Immature natural killer cell (primary cell): ENCODE data around the gene PPHLN1. TPM values are rescaled to one million over a fixed set of nuclear protein-coding genes. Genes with fewer than 3 reads are reported as not detected.

Experiments
- DNase-seq, 3 donors: peaks; one replicate each; pipeline ENCODE4 v3.0.0; 2022; ENCODE audit warnings: mixed read lengths in 1 of 3
- H3K27ac Mint-ChIP-seq, 6 donors: one replicate each; pipeline ENCODE4 v1.8.0; 2020; ENCODE audit warnings: mixed read lengths in 6 of 6, mild to moderate bottlenecking in 5 of 6, inconsistent platforms in 4 of 6, moderate library complexity in 3 of 6
- H3K27me3 Mint-ChIP-seq, 3 donors: one replicate each; pipeline ENCODE4 v1.8.0; 2020 to 2021; ENCODE audit warnings: low read depth in 3 of 3, mild to moderate bottlenecking in 3 of 3, mixed read lengths in 3 of 3, moderate library complexity in 3 of 3, inconsistent platforms in 1 of 3
- H3K36me3 Mint-ChIP-seq, 3 donors: one replicate each; pipeline ENCODE4 v1.8.0; 2020; ENCODE audit warnings: mixed read lengths in 3 of 3, inconsistent platforms in 2 of 3, mild to moderate bottlenecking in 2 of 3
- H3K4me1 Mint-ChIP-seq, 2 donors: one replicate each; pipeline ENCODE4 v1.8.0; 2020; ENCODE audit warnings: inconsistent platforms in 2 of 2, mild to moderate bottlenecking in 2 of 2, mixed read lengths in 2 of 2, moderate library complexity in 1 of 2
- H3K4me3 Mint-ChIP-seq, 5 donors: one replicate each; pipeline ENCODE4 v1.8.0; 2020; ENCODE audit warnings: mild to moderate bottlenecking in 5 of 5, mixed read lengths in 5 of 5, inconsistent platforms in 3 of 5, moderate library complexity in 3 of 5
- H3K9me3 Mint-ChIP-seq, 6 donors: one replicate each; pipeline ENCODE4 v1.8.0; 2020; ENCODE audit warnings: mild to moderate bottlenecking in 6 of 6, mixed read lengths in 6 of 6, inconsistent platforms in 4 of 6, moderate library complexity in 3 of 6
- polyA plus RNA-seq, 3 donors: library from polyadenylated mRNA; unstranded; fragments of 300-500 nt; fragmentation: Illumina TruSeq; gene quantifications; one replicate each; pipeline ENCODE4 v1.2.3, GENCODE V29; 2021

PPHLN1 gene, protein sequence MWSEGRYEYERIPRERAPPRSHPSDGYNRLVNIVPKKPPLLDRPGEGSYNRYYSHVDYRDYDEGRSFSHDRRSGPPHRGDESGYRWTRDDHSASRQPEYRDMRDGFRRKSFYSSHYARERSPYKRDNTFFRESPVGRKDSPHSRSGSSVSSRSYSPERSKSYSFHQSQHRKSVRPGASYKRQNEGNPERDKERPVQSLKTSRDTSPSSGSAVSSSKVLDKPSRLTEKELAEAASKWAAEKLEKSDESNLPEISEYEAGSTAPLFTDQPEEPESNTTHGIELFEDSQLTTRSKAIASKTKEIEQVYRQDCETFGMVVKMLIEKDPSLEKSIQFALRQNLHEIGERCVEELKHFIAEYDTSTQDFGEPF
- 100 to 1,000 TPM; 106 to 116 (median 107) TPM for polyA plus RNA-seq

DNA sequence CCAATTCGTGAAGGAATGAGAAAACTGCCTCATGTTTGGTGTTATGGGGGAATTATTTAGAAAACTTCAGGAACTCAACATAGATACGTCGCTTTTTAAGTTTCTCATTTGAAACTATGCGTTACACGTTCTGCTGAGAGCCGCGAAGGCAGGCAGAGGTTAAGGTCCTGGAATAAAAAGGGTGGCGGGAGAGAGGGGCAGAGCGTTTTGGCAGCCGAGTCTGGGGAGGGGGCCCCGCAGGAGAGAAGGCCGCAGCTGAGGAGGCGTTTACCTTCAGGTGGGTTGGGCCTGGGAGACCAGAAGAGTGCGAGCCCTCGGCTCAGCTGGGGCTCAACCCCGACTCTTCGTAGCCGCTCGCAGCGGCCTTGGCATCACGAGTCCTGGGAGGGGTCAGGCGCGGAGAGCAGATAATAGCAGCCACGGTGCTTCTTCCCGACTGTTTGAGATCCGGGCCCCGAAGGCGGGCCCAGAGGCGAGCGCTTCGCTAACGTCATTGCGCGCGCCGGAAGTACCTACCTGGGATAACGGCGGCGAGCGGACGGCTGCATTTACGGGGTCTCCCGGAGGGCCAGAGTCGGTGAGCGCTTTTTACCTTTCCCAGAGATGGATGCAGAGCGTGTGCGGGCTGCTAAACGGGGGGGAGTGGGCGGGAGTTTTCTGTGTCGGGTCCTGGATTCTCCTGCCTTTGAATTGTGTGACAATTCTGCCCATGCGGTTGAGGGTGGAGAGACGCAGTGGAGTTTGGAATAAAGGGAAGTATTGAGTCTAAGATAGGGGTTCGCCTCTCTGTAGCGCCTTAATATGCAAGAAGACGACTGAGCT lies at the start of gene PPHLN1, which contains the start of gene ZCRB1:
Gene PPHLN1, plus strand, starts transcription at position 515 of the 822 bp plus-strand sequence. CDS start 9,736 bp downstream, outside the sequence.
Gene ZCRB1, minus strand, starts transcription at position 442 of the 822 bp plus-strand sequence. CDS start 1,992 bp downstream, outside the sequence.
- Mint-ChIP-seq H3K36me3 (peaks cover 0 to 5% (median 4%) of the 10 kb centered on the region in 3 donors), H3K4me1 (peaks cover 50 to 62% of the 10 kb centered on the region in 2 donors), H3K9me3 (no peaks in the 10 kb centered on the region), H3K27ac (peak within 1 kb of the TSS; percentile 93 to 99 (median 98)), H3K27me3 (peaks cover 3 to 11% (median 4%) of the 10 kb centered on the region in 3 donors), H3K4me3 (peak within 1 kb of the TSS; percentile 97 to 99 (median 99))
- peak; percentile 73 to 79 (median 78) for DNase-seq

DNA sequence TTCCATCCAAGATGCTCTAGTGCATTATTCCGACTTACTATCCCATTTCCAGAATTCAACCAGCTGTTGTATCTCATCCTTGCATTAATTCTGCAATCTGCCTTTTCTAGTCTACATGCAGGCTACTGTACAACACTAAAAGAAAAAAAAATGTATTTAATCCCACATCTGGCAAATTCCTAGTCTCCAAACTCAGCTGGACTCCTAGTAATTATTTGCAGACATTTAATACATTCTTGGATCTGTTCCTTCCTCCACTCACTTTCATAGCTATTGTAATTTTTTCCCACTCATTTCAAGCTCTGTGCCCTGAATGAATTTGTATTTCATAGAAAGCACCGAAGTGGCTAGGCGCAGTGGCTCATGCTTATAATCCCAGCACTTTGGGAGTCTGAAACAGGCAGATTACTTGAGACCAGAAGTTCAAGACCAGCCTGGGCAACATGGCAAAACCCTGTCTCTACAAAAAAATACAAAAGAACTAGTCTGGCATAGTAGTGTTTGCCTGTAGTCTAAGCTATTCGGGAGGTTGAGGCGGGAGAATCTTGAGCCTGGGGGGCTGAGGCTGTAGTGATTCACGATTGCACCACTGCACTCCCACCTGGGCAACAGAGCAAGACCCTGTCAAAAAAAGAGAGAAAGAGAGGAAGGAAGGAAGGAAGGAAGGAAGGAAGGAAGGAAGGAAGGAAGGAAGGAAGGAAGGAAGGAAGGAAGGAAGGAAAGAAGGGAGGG lies 48.4 kb upstream of the PPHLN1 start:
- no peaks in the 10 kb centered on the region for H3K4me1 Mint-ChIP-seq
- no peaks in the 10 kb centered on the region for H3K9me3 Mint-ChIP-seq
- no peak overlapping the region for H3K4me3 Mint-ChIP-seq
- H3K27ac Mint-ChIP-seq, result no peak overlapping the region
- H3K27me3 Mint-ChIP-seq, result peaks cover 3 to 5% (median 3%) of the 10 kb centered on the region in 3 donors
- DNase-seq, result no peak
- H3K36me3 Mint-ChIP-seq, result no peaks in the 10 kb centered on the region

DNA sequence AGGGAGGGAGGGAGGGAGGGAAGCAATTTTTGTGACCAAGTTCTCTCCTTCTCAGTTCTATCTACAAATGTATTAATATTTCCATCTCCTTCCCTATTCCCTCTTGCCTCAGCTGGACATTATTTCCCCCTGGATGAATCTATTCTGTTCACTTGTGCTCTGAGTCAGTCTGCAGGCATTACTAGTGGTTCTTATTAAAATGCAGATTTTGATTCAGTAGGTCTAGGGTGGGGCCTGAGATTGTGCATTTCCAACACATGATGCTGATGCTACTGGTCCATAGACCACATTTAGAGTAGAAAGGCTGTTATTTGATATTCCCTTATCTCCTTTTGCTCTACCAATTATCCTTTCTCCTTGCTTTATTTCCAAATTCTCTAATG lies 47.8 kb upstream of the PPHLN1 start:
- Mint-ChIP-seq H3K36me3 (no peaks in the 10 kb centered on the region), H3K9me3 (no peaks in the 10 kb centered on the region), H3K27ac (no peak overlapping the region), H3K4me3 (no peak overlapping the region), H3K27me3 (peaks cover 3% of the 10 kb centered on the region in 3 donors), H3K4me1 (no peaks in the 10 kb centered on the region)
- no peak for DNase-seq

DNA sequence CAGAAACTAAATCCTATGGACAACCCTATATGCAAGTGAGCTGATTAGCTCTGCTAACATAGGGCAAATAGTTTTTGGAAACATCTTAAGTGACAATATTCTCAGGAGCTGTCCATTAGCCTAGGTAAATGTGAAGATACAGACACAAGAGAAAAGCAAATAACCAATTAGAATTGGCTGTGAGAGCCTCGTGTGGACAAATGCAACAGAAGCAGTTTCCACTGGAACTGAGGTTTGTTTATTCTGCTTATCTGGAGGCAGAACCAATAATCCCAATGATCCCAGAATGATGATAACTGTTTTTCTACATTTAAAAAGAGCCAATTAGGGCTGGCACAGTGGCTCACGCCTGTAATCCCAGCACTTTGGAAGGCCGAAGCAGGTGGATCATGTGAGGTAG lies 44.7 kb upstream of the PPHLN1 start:
- Mint-ChIP-seq H3K27me3 (peaks cover 1 to 3% (median 2%) of the 10 kb centered on the region in 3 donors), H3K4me3 (no peak overlapping the region), H3K27ac (no peak overlapping the region), H3K9me3 (no peaks in the 10 kb centered on the region), H3K36me3 (no peaks in the 10 kb centered on the region), H3K4me1 (peaks cover 0 to 8% of the 10 kb centered on the region in 2 donors)
- DNase-seq, result no peak

DNA sequence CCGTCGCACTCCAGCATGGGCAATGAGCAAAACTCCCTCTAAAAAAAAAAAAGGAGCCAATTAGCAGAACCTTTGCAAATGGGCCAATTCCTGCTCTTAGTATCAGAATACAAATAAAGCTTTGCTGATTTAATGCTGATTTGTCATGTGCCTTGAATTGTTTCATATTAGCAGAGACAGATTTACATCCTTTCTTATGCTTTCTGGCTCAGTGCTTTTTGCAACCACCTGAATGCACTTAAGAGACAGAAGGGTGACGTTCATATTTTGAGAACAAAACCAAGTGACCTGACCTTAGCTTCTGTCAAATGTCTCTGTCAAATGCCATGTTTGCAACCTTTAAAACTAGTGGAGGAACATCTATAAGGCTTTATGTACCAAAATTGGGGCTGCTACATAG lies 44.1 kb upstream of the PPHLN1 start:
- Mint-ChIP-seq H3K4me1 (peaks cover 0 to 8% of the 10 kb centered on the region in 2 donors), H3K4me3 (no peak overlapping the region), H3K36me3 (no peaks in the 10 kb centered on the region), H3K27ac (no peak overlapping the region), H3K9me3 (no peaks in the 10 kb centered on the region), H3K27me3 (peaks cover 0 to 3% (median 1%) of the 10 kb centered on the region in 3 donors)
- DNase-seq, result no peak

DNA sequence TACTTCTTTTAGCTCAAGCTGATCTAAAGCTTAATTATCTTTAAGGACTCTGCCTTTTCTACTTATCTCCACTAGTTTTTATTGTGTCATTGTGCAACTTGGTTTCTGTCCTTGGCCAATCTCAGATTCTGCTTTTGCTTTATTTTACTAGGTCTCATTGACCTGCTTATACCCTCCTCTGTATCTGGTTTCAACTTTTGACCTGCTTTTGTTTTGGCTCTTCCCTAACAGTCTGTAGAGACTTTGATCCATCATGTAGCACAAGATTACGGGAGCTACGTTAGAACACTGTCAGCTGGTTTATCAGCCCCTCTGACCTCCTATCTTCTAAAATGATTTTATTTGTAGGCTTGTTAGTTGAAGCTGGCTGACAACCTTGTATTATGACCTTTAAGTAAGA lies 43.7 kb upstream of the PPHLN1 start:
- Mint-ChIP-seq H3K27me3 (peaks cover 0 to 5% (median 0%) of the 10 kb centered on the region in 3 donors), H3K36me3 (no peaks in the 10 kb centered on the region), H3K4me3 (no peak overlapping the region), H3K27ac (no peak overlapping the region), H3K9me3 (no peaks in the 10 kb centered on the region), H3K4me1 (peaks cover 0 to 8% of the 10 kb centered on the region in 2 donors)
- no peak for DNase-seq

DNA sequence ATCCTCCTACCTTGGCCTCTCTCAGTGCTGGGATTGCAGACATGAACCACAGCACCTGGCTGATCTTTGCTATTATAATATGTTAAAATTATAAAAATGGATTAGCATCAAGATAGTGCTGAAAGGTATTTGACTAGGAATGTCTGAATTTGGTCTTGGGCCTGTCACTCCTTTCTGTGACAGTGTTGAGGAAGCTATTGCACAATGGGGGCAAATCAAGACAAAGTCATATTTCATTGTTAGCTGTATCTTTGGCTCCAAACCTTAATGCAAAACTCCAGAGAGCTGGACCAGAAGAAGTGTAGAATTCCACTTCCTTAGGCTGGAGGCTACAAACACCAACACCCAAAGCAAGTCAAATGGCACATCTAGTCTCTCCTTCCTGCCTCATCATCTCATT lies 42.2 kb upstream of the PPHLN1 start:
- no peaks in the 10 kb centered on the region for H3K9me3 Mint-ChIP-seq
- H3K4me3 Mint-ChIP-seq, result no peak overlapping the region
- H3K36me3 Mint-ChIP-seq, result no peaks in the 10 kb centered on the region
- peak overlapping the region in 1 of 6 donors; percentile 42 for H3K27ac Mint-ChIP-seq
- H3K4me1 Mint-ChIP-seq, result peaks cover 0 to 8% of the 10 kb centered on the region in 2 donors
- peaks cover 0 to 4% (median 1%) of the 10 kb centered on the region in 3 donors for H3K27me3 Mint-ChIP-seq
- no peak for DNase-seq

DNA sequence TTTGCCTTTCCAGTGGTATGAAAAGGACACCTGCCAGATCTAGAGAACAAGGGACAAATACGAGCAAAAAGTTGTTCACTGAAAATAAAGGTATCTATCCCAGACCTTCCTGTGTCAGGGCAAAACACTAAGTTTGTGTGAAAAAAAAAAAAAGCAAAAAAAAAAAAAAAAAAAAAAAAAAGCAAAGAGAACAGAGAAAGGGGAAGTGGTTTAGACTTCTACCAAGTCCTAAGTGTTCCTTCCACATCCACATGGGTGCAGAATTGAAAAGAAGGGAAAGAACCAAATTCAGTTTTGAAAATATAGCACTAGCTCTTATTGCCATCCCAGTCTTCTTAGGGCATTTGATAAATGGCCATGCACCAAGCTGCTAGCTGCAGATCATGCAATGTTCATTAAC lies 41.8 kb upstream of the PPHLN1 start:
- Mint-ChIP-seq H3K4me1 (peaks cover 0 to 8% of the 10 kb centered on the region in 2 donors), H3K9me3 (no peaks in the 10 kb centered on the region), H3K4me3 (no peak overlapping the region), H3K27ac (peak overlapping the region in 1 of 6 donors; percentile 42), H3K36me3 (no peaks in the 10 kb centered on the region), H3K27me3 (peaks cover 0 to 4% (median 1%) of the 10 kb centered on the region in 3 donors)
- no peak for DNase-seq

DNA sequence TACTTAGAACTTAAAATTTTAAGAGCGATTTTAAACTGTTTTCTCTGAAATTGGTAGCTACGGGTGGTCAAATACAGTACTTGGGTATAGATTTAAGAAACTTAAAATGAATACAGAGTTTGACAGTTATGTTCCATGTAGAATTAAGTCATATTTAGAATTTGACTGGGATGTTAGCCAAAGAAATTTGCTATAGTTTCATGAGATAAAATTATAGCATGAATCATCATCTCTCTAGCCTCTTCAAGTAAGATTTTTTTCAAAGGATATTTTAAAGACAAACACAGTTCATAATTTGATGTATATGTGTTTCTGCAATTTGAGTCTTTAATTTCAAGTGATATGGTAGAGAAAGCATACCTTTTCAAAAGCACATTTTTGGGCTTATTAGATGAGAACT lies 41.1 kb upstream of the PPHLN1 start:
- peaks cover 0 to 8% of the 10 kb centered on the region in 2 donors for H3K4me1 Mint-ChIP-seq
- no peak overlapping the region for H3K4me3 Mint-ChIP-seq
- H3K36me3 Mint-ChIP-seq, result no peaks in the 10 kb centered on the region
- no peak overlapping the region for H3K27ac Mint-ChIP-seq
- H3K9me3 Mint-ChIP-seq, result no peaks in the 10 kb centered on the region
- peaks cover 0 to 4% (median 3%) of the 10 kb centered on the region in 3 donors for H3K27me3 Mint-ChIP-seq
- no peak for DNase-seq

DNA sequence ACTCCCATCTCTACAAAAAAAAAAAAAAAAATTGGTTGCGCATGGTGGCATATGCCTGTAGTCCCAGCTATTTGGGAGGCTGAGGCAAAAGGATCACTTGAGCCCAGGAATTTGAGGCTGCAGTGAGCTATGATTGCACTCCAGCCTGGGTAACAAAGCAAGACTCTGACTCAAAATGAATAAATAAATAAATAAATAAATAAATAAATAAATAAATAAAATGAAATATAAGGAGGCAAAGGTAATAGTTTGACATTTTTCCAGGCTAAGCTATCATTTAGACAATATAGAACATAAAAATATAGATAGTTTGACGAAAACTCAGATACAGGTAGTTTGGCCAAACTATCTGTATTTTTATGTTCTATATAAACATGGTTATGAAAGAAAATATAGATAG lies 40.5 kb upstream of the PPHLN1 start:
- no peaks in the 10 kb centered on the region for H3K36me3 Mint-ChIP-seq
- no peak overlapping the region for H3K4me3 Mint-ChIP-seq
- no peak overlapping the region for H3K27ac Mint-ChIP-seq
- no peak for DNase-seq
- H3K4me1 Mint-ChIP-seq, result peaks cover 0 to 8% of the 10 kb centered on the region in 2 donors
- H3K9me3 Mint-ChIP-seq, result no peaks in the 10 kb centered on the region
- peaks cover 0 to 4% (median 3%) of the 10 kb centered on the region in 3 donors for H3K27me3 Mint-ChIP-seq

DNA sequence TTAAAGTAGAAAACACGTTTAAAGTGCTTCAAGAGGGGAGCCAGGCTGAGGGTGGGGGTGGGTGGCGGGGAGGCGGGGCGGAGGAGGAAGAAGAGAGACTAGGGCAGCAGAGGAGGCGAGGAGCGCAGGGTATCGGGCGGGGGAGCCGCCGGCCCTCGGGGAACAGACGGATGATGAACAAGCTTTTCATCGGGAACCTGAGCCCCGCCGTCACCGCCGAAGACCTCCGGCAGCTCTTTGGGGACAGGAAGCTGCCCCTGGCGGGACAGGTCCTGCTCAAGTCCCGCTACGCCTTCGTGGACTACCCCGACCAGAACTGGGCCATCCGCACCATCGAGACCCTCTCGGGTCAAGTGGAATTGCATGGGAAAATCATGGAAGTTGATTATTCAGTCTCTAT lies 39.2 kb upstream of the PPHLN1 start:
- no peak overlapping the region for H3K4me3 Mint-ChIP-seq
- no peak overlapping the region for H3K27ac Mint-ChIP-seq
- H3K27me3 Mint-ChIP-seq, result peaks cover 0 to 4% (median 3%) of the 10 kb centered on the region in 3 donors
- no peak for DNase-seq
- no peaks in the 10 kb centered on the region for H3K36me3 Mint-ChIP-seq
- H3K4me1 Mint-ChIP-seq, result peaks cover 0 to 8% of the 10 kb centered on the region in 2 donors
- no peaks in the 10 kb centered on the region for H3K9me3 Mint-ChIP-seq

DNA sequence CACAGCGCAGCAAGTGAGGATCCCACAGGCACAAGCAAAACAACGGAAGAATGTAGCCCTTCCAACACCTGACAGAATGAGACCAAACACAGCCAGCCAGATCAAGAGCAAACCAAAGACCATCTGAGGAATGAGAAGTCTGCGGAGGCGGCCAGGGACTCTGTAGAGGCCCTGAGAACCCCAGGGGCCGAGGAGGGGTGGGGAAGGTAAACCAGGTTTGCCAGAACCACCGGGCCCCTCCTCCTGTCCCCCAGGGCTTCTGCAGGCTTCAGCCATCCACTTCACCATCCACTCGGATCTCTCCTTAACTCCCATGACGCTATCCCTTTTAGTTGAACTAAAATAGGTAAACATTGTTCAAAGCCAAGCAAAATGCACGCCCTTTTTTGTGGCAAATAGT lies 37.4 kb upstream of the PPHLN1 start:
- H3K4me3 Mint-ChIP-seq, result no peak overlapping the region
- peaks cover 0 to 8% of the 10 kb centered on the region in 2 donors for H3K4me1 Mint-ChIP-seq
- no peak overlapping the region for H3K27ac Mint-ChIP-seq
- no peaks in the 10 kb centered on the region for H3K36me3 Mint-ChIP-seq
- peaks cover 0 to 4% (median 3%) of the 10 kb centered on the region in 3 donors for H3K27me3 Mint-ChIP-seq
- H3K9me3 Mint-ChIP-seq, result no peaks in the 10 kb centered on the region
- no peak for DNase-seq

DNA sequence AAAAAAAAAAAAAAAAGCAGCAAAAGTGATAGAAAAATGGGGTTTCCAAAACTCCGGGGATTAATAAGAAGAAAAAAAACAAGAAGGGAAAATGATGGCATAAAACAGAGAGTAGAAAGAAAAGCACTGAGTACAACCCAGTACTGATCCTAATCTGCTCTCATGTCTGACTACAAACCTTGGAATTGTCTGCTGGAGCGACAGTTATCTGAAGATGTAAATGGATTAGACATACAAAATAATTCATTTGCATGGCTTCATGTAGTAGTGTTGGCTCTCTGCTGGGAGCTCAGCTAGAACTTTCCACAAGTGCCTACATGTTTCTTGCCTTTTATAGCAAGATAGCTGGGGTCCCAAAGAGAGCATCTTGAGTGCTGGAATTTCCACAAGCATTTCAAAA lies 34.3 kb upstream of the PPHLN1 start:
- no peaks in the 10 kb centered on the region for H3K9me3 Mint-ChIP-seq
- H3K27me3 Mint-ChIP-seq, result peaks cover 0 to 4% (median 3%) of the 10 kb centered on the region in 3 donors
- no peak overlapping the region for H3K27ac Mint-ChIP-seq
- H3K4me1 Mint-ChIP-seq, result no peaks in the 10 kb centered on the region
- H3K4me3 Mint-ChIP-seq, result no peak overlapping the region
- DNase-seq, result no peak
- H3K36me3 Mint-ChIP-seq, result no peaks in the 10 kb centered on the region
